GM12891 (cell line): ENCODE data around the gene DUS2.

ENCODE experiments used
- POLR2A ChIP-seq: IDR thresholded peaks from 2 replicates; pipeline ENCODE4 v1.6.1; 2011; ENCODE audit warnings: low read depth, low read length, control low read depth
- POLR2AphosphoS5 ChIP-seq: IDR thresholded peaks from 2 replicates; pipeline ENCODE4 v1.6.1; 2011; ENCODE audit warnings: low read depth, low read length, control low read depth

DNA sequence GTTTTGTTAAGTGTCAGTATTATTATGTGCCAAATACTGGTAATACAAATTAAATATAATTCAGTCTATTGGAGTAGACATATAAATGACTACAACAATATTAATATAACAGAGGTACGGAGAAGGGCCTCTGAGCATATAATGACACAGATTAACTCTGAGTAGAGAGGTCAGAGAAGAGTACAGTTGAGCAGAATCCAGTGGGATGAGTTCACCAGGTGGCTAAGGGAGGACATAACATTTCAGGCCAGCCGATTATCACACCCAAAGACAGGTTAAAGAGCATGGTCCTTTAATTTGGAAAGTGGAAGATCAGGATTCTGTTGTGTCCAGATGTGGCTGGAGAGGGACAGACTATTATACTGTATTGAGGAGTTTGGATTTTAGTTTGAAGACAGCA lies 73.4 kb downstream of the DUS2 start:
- TF ChIP-seq POLR2A (no peak), POLR2AphosphoS5 (no peak)
